ENCODE data around the gene FAM89A.

DNA sequence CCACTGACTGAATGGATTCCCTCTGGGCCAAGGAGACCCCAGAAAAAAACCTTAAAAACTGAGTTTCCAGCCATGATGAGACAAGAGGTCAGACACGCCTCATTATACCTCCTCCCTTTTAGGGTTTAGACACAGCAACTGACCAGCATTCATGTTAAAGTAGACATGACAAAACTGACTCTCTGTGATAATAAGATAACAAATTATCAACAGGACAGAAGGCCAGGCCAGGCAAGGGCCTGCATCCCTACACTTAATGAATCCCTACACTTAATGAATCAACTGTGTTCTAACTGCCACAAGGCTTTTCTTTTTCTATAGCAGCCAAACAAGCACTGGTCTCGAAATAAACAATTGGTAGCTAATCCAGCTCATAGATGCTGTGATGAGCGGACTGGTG is 33.3 kb upstream of the FAM89A start:
- TF ChIP-seq, protein P1, sequence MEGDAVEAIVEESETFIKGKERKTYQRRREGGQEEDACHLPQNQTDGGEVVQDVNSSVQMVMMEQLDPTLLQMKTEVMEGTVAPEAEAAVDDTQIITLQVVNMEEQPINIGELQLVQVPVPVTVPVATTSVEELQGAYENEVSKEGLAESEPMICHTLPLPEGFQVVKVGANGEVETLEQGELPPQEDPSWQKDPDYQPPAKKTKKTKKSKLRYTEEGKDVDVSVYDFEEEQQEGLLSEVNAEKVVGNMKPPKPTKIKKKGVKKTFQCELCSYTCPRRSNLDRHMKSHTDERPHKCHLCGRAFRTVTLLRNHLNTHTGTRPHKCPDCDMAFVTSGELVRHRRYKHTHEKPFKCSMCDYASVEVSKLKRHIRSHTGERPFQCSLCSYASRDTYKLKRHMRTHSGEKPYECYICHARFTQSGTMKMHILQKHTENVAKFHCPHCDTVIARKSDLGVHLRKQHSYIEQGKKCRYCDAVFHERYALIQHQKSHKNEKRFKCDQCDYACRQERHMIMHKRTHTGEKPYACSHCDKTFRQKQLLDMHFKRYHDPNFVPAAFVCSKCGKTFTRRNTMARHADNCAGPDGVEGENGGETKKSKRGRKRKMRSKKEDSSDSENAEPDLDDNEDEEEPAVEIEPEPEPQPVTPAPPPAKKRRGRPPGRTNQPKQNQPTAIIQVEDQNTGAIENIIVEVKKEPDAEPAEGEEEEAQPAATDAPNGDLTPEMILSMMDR (IDR thresholded peaks at IDR 0.05): no peak
- TF ChIP-seq POLR2A (IDR thresholded peaks at IDR 0.05) (no peak), EP300 (IDR thresholded peaks at IDR 0.05) (no peak)

Measured in tibial nerve (tissue), 4 donors.